ENCODE results near the gene PTPRN2. TPM values are rescaled to one million over a fixed set of nuclear protein-coding genes. Genes with fewer than 3 reads are reported as not detected.

PTPRN2 gene
- total RNA-seq, 1 experiment from 2014 or later, result not detected

DNA sequence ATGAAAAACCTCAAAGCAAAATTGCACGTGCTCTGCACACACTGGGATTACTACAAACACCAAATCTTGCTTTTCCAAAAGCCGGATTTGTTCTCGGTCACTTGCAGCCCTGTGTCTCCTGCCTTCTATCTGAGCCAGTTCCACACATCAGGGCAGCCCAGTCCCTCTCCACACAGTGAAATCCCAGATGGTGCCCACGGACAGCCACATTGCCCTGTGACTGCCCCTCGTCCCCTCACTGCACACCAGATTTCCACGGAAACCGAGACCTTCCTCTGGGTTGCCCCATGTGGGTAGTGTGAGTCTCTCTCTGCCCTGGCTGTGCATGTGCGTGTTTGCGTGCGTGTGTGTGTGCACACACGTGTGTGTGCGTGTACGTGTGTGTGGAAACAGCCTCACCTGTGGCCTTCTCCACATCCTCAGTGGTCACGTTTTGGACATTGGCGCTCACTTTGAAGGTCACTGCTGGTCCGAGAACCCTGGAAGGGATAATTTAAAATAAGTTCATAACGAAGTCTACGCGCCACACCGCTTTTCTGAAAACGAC is 506.7 kb downstream of the PTPRN2 start:
- Histone ChIP-seq H3K27me3 (ENCODE audit: insufficient read depth, low read depth) (peaks cover 81% of the 10 kb centered on the region), H3F3A (ENCODE audit: insufficient read depth, low read depth) (no peaks in the 10 kb centered on the region), H3K9me2 (ENCODE audit: insufficient read depth) (no peaks in the 10 kb centered on the region), H3K27ac (no peak overlapping the region), H3K36me3 (ENCODE audit: low read depth) (no peaks in the 10 kb centered on the region), H3K79me2 (ENCODE audit: low read depth) (no peaks in the 10 kb centered on the region), H4K20me1 (ENCODE audit: insufficient read depth) (no peaks in the 10 kb centered on the region), H3K4me3 (no peak overlapping the region), H3K9me3 (ENCODE audit: insufficient read depth, low read depth) (no peaks in the 10 kb centered on the region), H3K4me1 (replicated peaks; ENCODE audit: insufficient read depth) (no peaks in the 10 kb centered on the region), H3K4me2 (no peak overlapping the region), H2AFZ (no peak overlapping the region)
- ChIA-PET POLR2A (ENCODE audit: unreplicated experiment) (no interaction called here), CTCF (no interaction called here)
- no peak for DNase-seq
- TF ChIP-seq CTCF (conservative IDR thresholded peaks at IDR 0.05), result no peak
- TF ChIP-seq EZH2 (IDR thresholded peaks at IDR 0.05; ENCODE audit: low read depth), result no peak
- intact Hi-C loops (cut with micrococcal nuclease; ENCODE audit: unreplicated experiment), result no loop called here
- no TSS peak for BruUV-seq (replicated peaks)

- Histone ChIP-seq H3F3A (ENCODE audit: insufficient read depth, low read depth) (no peaks in the 10 kb centered on the region), H3K27me3 (ENCODE audit: insufficient read depth, low read depth) (peaks cover 100% of the 10 kb centered on the region), H3K4me1 (replicated peaks; ENCODE audit: insufficient read depth) (no peaks in the 10 kb centered on the region), H3K4me2 (no peak overlapping the region), H3K9me3 (ENCODE audit: insufficient read depth, low read depth) (no peaks in the 10 kb centered on the region), H3K4me3 (no peak overlapping the region), H2AFZ (no peak overlapping the region), H3K79me2 (ENCODE audit: low read depth) (no peaks in the 10 kb centered on the region), H3K27ac (no peak overlapping the region), H3K36me3 (ENCODE audit: low read depth) (no peaks in the 10 kb centered on the region), H3K9me2 (ENCODE audit: insufficient read depth) (no peaks in the 10 kb centered on the region), H4K20me1 (ENCODE audit: insufficient read depth) (no peaks in the 10 kb centered on the region)
- intact Hi-C loops (cut with micrococcal nuclease; ENCODE audit: unreplicated experiment), result no loop called here
- TF ChIP-seq EZH2 (IDR thresholded peaks at IDR 0.05; ENCODE audit: low read depth), result no peak
- no peak for TF ChIP-seq CTCF (conservative IDR thresholded peaks at IDR 0.05)
- no peak for DNase-seq
- CTCF ChIA-PET, result no interaction called here
- POLR2A ChIA-PET (ENCODE audit: unreplicated experiment), result no interaction called here
- no TSS peak for BruUV-seq (replicated peaks)
These were observed 509.4 kb downstream of the PTPRN2 start for GRCh38 chr7:158077934-158078910.

GRCh38 chr7:158077151-158077840 is 510.3 kb downstream of the PTPRN2 start:
- POLR2A ChIA-PET (ENCODE audit: unreplicated experiment), result no interaction called here
- H3K9me2 ChIP-seq (ENCODE audit: insufficient read depth), result no peaks in the 10 kb centered on the region
- H2AFZ ChIP-seq, result no peak overlapping the region
- H3K27ac ChIP-seq, result no peak overlapping the region
- CTCF ChIA-PET, result no interaction called here
- no peak overlapping the region for H3K4me3 ChIP-seq
- no peaks in the 10 kb centered on the region for H3K79me2 ChIP-seq (ENCODE audit: low read depth)
- H3K4me2 ChIP-seq, result no peak overlapping the region
- H3F3A ChIP-seq (ENCODE audit: insufficient read depth, low read depth), result no peaks in the 10 kb centered on the region
- H3K36me3 ChIP-seq (ENCODE audit: low read depth), result no peaks in the 10 kb centered on the region
- H3K27me3 ChIP-seq (ENCODE audit: insufficient read depth, low read depth), result peaks cover 100% of the 10 kb centered on the region
- no peaks in the 10 kb centered on the region for H4K20me1 ChIP-seq (ENCODE audit: insufficient read depth)
- no peak for TF ChIP-seq EZH2 (IDR thresholded peaks at IDR 0.05; ENCODE audit: low read depth)
- no peak for TF ChIP-seq CTCF (conservative IDR thresholded peaks at IDR 0.05)
- H3K4me1 ChIP-seq (replicated peaks; ENCODE audit: insufficient read depth), result no peaks in the 10 kb centered on the region
- intact Hi-C loops (cut with micrococcal nuclease; ENCODE audit: unreplicated experiment), result no loop called here
- no TSS peak for BruUV-seq (replicated peaks)
- no peaks in the 10 kb centered on the region for H3K9me3 ChIP-seq (ENCODE audit: insufficient read depth, low read depth)
- DNase-seq, result no peak

All from PC-9 (cell line).